ENCODE results near the gene RACGAP1. TPM values are rescaled to one million over a fixed set of nuclear protein-coding genes. Genes with fewer than 3 reads are reported as not detected.
A peak's percentile ranks its signal among the peaks of the same experiment; 100 is the strongest.

The RACGAP1 gene
- total RNA-seq, 1 donor from 2014 or later, result 5.6 TPM

DNA sequence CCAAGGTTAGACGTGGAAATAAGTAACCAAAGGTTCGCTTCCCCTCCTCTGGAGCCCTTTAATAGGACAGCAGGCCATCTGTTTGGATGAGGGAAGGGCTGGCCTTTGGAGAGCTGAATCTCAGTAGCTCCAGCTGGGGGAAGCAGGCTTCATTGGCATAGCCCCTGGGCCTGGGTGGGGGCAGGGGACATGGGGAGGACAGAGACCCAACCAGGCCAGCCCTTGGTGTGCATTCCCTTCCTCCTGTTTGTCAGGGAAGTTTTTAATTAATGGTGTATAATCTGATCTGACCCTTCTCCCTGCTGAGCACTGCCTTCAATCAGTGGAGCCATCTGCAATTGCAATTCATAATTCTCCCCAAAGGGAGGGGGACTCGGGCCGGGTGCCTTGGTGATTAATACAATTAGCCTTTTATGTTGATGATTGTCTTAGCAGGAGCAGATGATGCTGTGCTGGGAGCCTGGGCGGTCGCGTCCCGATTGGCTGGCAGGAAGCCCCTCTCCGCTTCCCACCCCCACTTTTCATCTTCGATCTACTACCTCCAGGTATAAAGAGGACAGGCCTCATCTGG, 46.2 kb downstream of the RACGAP1 start:
- no peak for DNase-seq
- intact Hi-C loops (cut with DNase I), result loop anchor here (10.0 kb wide), 1 partner anchor 204 kb away; no protein-coding TSS in a partner anchor
- ATAC-seq (ENCODE audit: poor library complexity), result no peak

GRCh38 chr12:49978125-49978524, 47.2 kb downstream of the RACGAP1 start:
- intact Hi-C loops (cut with DNase I), result loop anchor here (10.0 kb wide), 1 partner anchor 203 kb away; no protein-coding TSS in a partner anchor
- no peak for ATAC-seq (ENCODE audit: poor library complexity)
- DNase-seq, result no peak

DNA sequence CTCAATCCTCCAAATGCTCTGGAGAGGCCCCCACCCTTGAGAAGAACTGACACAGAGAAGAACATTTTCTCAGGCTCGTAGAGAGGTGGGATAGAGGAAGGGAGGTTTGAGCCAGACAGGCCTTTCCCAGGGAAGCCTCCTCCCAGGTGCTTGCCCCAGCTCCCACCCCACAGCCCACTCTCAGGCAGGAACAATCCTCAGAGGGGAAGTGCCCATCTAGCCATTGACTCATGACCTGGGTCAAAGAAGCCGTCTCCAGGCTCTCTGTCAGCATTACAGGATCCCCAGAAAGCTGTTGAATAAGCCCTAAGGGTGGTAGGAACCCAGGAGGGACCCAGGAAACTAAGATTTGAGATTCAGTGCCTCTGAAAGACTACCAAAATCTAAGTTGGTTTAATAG, 48.7 kb downstream of the RACGAP1 start:
- DNase-seq, result no peak
- intact Hi-C loops (cut with DNase I), result loop anchor here (10.0 kb wide), 1 partner anchor 202 kb away; no protein-coding TSS in a partner anchor
- ATAC-seq (ENCODE audit: poor library complexity), result no peak

GRCh38 chr12:49975318-49975761, 50.0 kb downstream of the RACGAP1 start:
- no peak for DNase-seq
- no peak for ATAC-seq (ENCODE audit: poor library complexity)
- intact Hi-C loops (cut with DNase I), result loop anchor here (10.0 kb wide), 1 partner anchor 201 kb away; no protein-coding TSS in a partner anchor

DNA sequence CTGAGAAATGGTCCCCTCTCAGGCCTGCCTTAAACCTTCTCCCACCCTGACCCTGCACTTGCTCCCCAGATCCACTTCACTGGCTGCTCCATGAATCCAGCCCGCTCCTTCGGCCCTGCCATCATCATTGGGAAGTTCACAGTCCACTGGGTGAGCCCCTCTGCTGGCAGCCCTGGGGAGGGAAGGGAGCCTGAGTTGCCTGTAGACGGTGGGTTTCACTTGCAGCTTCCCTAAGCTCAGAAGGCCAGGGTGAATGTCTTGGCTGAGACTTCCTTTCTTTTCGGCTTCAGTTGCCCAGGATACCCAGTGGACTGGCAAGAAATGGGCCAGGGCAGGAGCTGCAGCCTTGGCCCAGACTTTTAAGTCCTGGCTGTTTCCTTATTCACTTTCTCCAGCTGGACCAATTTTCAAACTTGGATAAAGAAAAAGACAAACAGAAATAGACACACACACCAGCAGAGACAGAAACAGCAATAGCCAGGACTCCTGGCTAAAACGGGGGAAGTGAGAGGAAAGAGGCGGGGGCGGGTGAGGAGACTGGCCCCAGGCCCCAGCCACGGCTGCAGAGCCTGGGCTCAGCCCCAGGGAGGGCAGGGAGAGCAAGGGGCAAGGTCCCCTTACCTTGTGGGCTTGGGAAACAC, 50.5 kb downstream of the RACGAP1 start:
- no peak for DNase-seq
- intact Hi-C loops (cut with DNase I), result loop anchor here (10.0 kb wide), 1 partner anchor 200 kb away; no protein-coding TSS in a partner anchor
- peak; percentile 21 for ATAC-seq (ENCODE audit: poor library complexity)

- DNase-seq, result peak; percentile 84
- intact Hi-C loops (cut with DNase I), result loop anchor here (10.0 kb wide), 1 partner anchor 199 kb away; no protein-coding TSS in a partner anchor
- ATAC-seq (ENCODE audit: poor library complexity), result peak; percentile 93
Measured at GRCh38 chr12:49974231-49974675, 51.0 kb downstream of the RACGAP1 start.

- intact Hi-C loops (cut with DNase I), result loop anchor here (10.0 kb wide), 1 partner anchor 199 kb away; no protein-coding TSS in a partner anchor
- ATAC-seq (ENCODE audit: poor library complexity) (no peak), DNase-seq (no peak)
Measured at GRCh38 chr12:49973361-49973830, 51.9 kb downstream of the RACGAP1 start.

GRCh38 chr12:49972641-49973360, 52.5 kb downstream of the RACGAP1 start, which contains the start of gene AQP6:
Gene AQP6, plus strand, starts transcription at chr12:49972947. Its CDS starts 227 bp downstream, at chr12:49973174.
- ATAC-seq (ENCODE audit: poor library complexity) (no peak), DNase-seq (no peak)
- intact Hi-C loops (cut with DNase I), result loop anchor here (10.0 kb wide), 1 partner anchor 198 kb away; no protein-coding TSS in a partner anchor

DNA sequence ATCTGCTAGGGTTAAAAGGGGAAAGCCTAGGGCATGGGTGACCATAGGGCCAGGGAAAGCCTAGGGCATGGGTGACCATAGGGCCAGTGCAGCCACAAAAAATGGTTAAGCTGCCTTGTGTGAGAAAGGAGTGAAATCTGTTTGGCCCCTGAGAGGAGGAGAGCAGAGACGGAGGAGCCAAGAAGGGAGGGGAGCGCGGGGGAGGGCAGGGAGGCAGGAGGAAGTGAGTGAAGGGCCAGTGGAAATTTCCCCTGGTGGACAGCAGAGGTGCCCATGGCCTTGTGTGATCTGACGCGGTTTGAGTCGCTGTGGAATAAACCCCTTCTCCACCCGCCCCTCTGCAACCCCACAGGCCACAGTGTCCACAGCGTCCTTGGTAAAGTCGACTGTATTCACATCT, 53.2 kb downstream of the RACGAP1 start:
- no peak for DNase-seq
- intact Hi-C loops (cut with DNase I), result loop anchor here (10.0 kb wide), 1 partner anchor 197 kb away; no protein-coding TSS in a partner anchor
- no peak for ATAC-seq (ENCODE audit: poor library complexity)

DNA sequence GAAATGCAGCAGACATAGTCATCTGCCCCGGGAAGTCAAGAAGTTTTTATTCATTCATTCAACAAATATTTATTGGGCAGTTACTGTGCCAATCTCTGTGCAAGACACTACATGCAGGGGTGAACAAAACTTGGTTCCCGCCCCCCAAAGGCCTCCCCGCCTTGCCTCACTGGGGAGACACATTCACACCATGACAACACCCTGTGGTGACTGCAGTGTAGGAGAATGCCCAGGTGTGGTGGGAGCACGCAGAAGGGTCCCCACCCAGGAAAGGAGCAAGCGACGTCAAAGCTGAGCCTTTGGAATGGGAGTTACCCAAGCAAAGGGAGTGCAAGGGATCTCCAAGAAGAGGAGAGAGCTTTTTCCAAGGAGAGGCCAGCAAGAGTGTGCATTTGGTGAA, 54.2 kb downstream of the RACGAP1 start:
- no peak for ATAC-seq (ENCODE audit: poor library complexity)
- intact Hi-C loops (cut with DNase I), result loop anchor here (10.0 kb wide), 1 partner anchor 196 kb away; no protein-coding TSS in a partner anchor
- DNase-seq, result no peak

GRCh38 chr12:49970658-49971057, 54.6 kb downstream of the RACGAP1 start:
- ATAC-seq (ENCODE audit: poor library complexity), result no peak
- intact Hi-C loops (cut with DNase I), result loop anchor here (10.0 kb wide), 1 partner anchor 196 kb away; no protein-coding TSS in a partner anchor
- DNase-seq, result no peak

DNA sequence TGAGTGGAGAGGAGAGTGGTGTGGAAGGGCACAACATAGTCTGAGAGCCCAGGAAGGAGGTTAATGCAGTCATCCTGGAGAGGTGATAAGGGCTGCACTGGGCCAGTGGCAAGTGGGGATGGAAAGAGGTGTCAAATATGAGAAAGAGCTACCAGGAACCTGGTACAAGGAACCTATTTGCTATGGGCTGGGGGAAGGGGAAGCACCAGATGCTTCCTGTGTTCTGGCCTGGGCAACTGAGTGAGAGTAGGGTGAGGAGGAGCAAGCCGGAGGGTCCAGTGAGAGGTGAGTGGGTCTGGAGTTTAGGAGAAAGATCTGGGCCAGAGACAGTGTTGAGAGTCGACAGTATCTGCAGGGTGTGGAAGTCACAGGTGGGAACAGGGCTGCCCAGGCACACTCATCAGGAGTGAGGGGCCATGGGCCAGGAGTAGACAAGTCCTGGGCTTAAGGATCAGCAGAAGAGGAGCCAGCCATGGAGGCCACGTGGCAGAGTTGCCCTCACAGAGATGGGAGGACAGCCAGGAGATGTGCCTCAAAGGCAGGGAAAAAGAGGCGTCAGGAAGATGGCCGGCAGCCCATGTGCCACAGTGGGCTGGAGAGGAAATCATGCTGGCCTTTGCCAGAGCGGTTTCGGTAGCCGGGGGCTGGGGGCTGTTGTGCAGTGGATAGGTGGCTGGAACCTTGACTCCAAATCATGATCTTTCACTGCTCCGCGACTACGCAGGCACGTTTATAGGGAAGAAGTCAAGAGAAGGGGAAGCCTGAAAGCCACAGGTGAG, 55.5 kb downstream of the RACGAP1 start:
- DNase-seq, result no peak
- intact Hi-C loops (cut with DNase I), result loop anchor here (5.0 to 10.0 kb wide), 2 partner anchors 102 to 195 kb away; no protein-coding TSS in a partner anchor
- ATAC-seq (ENCODE audit: poor library complexity), result no peak

- intact Hi-C loops (cut with DNase I), result loop anchor here (5.0 kb wide), 1 partner anchor 103 kb away; no protein-coding TSS in a partner anchor
Measured at GRCh38 chr12:49969027-49969426, 56.3 kb downstream of the RACGAP1 start.

GRCh38 chr12:49968471-49968870, 56.8 kb downstream of the RACGAP1 start:
- DNase-seq, result no peak
- ATAC-seq (ENCODE audit: poor library complexity), result no peak
- intact Hi-C loops (cut with DNase I), result loop anchor here (5.0 kb wide), 1 partner anchor 104 kb away; no protein-coding TSS in a partner anchor

More at GRCh38 chr12:49969027-49969426, 56.3 kb downstream of the RACGAP1 start:
- no peak for DNase-seq
- ATAC-seq (ENCODE audit: poor library complexity), result no peak

DNA sequence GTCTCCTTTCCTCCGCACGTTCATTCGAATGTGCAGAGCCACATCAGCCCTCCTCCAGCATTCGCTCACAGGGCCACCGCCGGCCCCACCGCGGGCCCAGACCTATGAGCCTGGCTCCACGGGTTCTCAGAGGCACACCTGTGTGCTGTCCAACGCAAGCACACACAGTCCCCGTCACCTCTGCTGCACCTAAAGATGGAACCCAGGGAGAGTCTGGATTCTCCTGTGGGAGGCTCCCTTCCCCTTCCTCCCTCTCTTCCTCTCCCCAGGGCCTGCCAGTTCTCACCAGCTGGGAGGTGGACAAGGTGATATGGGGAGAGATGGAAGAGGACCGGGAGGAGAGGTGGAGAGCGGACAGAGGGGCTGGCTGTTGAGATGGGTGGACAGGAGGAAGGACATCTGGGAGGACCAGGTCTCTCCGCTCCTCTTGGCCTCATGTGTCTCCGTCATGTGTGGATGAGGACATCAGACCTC, 57.5 kb downstream of the RACGAP1 start:
- ATAC-seq (ENCODE audit: poor library complexity), result no peak
- no peak for DNase-seq
- intact Hi-C loops (cut with DNase I), result loop anchor here (2.0 to 5.0 kb wide), 2 partner anchors 89 to 104 kb away; partner anchors contain the start of gene ASIC1

DNA sequence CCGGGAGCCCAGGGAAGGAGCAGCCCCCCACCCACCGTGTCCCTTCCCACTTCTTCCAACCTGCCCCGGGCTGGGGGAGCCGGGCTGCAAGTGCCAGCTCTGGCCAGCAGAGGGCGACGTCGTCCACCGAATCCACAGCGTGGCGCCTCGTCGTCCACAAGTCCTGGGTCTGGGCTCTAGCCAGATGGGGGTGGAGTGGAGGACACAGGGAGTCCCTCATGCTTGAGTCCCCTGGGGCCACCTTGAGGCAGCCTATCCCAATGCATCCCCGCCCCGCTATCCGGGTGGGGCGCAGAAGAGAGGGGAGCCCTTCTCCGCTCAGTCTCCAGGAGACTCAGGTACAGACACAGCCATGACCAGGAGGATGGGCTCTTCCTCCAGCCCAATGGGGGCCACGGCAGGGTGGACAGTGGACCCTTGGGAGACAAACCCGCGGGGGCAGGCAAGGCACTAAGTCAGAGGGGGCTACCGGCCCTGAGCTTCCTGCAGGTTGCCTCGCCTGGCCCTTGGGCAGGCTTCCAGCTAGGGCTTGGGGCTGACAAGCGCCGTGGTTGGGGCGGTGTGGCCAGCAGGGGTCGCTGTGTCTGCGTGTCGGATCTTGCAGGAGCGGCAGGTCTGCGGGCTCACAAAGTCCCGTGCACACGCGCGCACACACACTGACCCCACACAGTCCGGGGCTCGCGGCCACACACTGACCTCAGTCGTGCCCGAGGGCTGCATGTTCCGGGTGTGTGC, 58.1 kb downstream of the RACGAP1 start:
- intact Hi-C loops (cut with DNase I), result loop anchor here (2.0 to 5.0 kb wide), 2 partner anchors 90 to 105 kb away; partner anchors contain the start of gene ASIC1
- DNase-seq (peak; percentile 95), ATAC-seq (ENCODE audit: poor library complexity) (peak; percentile 87)

All from Right ventricle myocardium superior (tissue), 1 donor.